Esophagus mucosa (tissue), 1 donor: ENCODE results near the gene PSMG1. TPM values are rescaled to one million over a fixed set of nuclear protein-coding genes. Genes with fewer than 3 reads are reported as not detected.
A peak's percentile ranks its signal among the peaks of the same experiment; 100 is the strongest.

Experiments
- ATAC-seq: fragments of 200-7000 bp; cut with Tn5 transposase; one replicate; pipeline ENCODE4 v1.9.1; 2020
- total RNA-seq: library from RNA; stranded (reverse); gene quantifications from one replicate; pipeline ENCODE4 v1.2.4, GENCODE V29; 2023
- donor health status: DM: yes; HTN: yes; CAD: no.

Gene PSMG1
- total RNA-seq, 1 donor from 2014 or later: 55.9 TPM

DNA sequence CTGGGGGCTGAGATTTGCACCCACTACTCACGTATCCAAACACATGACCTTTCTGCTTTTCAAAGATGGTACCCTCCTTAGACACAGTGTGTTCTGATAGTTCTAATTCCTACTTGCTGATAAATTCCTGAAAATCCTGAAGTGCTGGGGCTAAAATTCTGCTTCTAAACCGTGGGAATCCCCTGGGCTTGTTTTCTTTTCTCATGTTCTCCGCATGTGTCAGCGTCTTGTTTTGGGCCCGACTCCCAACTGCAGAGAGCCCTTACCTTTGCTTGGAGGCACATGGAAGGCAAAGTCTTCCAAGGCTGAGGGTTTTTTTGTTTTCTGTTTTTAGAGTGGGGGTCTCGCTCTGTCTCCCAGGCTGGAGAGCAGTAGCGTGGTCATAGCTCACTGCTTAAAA lies 27.2 kb downstream of the PSMG1 start:
- no peak for ATAC-seq

DNA sequence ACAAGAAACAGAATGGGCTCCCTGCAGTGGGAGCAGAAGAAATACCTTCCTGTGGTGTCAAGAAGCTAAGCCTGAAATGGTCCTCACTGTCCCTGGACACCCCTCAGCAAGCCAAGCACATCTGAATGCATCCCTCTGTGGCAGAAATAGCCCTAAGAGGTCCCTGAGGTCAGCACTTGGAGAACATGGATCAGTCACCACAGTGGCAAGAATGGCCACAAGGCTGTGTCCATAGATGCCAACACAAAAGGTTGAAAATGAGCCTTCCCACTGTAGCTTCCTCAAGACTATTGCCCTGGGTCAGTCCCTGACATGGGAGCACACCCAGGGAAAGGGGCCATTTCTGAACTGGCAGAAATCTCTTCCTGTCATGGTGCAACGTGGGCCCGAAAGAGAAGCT lies 27.7 kb downstream of the PSMG1 start:
- no peak for ATAC-seq

GRCh38 chr21:39153842-39154241 lies 29.4 kb downstream of the PSMG1 start:
- peak; percentile 77 for ATAC-seq

GRCh38 chr21:39153373-39153772 lies 29.9 kb downstream of the PSMG1 start:
- ATAC-seq: peak; percentile 63

GRCh38 chr21:39152271-39152670 lies 31.0 kb downstream of the PSMG1 start:
- no peak for ATAC-seq

GRCh38 chr21:39150877-39151276 lies 32.4 kb downstream of the PSMG1 start:
- no peak for ATAC-seq

DNA sequence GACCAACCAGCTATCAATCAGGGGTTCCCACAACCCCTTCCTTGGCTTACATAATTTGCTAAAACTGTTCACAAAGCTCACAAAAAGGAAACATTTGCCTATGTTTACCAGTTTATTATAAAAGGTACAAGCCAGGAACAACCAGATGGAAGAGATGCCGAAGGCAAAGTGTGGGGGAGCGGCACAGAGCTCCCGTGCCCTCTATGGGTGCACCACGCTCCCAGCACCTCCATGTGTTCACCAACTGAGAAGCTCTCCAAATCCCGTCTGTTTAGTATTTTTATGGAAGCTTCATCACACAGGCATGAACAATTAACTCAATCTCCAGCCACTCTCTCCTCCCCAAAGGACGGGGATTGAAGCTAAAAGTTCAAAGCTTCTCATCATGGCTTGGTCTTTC lies 32.9 kb downstream of the PSMG1 start:
- no peak for ATAC-seq

DNA sequence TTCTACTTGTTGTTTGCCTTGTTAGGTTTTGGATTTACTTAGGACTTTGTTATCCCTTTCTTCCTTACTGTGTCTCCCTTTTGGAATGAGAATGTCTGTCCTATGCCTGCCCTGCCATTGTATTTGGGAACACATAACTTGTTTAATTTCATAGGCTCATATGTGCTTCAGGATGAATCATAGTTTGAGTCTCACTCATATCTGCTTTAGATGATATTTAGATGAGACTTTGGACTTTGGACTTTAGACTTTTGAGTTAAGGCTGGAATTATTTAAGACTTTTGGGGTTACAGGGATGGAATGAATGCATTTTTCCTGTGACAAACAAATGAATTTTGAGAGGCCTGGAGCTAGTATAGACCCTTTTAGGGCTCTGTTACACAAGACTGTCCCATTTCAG lies 33.4 kb downstream of the PSMG1 start:
- ATAC-seq: no peak

DNA sequence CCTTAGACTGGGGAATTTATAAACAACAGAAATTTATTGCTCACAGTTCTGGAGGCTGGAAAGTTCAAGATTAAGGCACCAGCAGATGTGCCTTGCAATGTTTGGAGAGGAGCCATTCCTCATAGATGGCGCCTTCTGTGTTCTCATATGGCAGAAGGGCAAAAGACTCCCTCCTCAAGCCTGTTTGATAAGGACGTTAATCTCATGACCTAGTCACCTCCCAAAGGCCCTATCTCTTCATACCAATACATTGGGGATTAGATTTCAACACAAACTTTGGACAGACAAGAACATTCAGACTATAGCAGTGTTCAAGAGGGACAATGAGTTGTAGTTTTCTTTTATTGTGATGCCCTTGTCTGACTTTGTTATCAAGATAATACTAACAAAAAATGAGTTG lies 34.3 kb downstream of the PSMG1 start:
- ATAC-seq: no peak

DNA sequence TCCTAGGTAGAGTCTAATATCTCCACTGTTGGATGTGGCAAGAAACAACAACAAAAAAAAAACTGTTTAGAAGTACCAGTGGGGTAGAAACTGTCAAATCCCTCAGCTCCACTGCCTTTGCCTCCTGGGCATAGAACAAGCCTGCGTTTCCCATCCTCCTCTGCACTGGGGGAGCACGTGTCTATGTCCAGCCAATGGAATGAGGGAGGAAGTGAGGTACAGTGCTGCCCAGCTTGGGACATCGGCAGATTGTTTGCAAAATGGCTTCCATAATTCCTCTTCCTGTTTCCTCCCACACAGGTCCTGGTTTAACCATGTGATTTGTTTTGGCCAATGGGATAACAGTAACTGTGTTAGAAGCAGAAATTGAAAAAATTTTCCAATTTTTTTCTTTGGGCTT lies 39.1 kb downstream of the PSMG1 start:
- no peak for ATAC-seq

DNA sequence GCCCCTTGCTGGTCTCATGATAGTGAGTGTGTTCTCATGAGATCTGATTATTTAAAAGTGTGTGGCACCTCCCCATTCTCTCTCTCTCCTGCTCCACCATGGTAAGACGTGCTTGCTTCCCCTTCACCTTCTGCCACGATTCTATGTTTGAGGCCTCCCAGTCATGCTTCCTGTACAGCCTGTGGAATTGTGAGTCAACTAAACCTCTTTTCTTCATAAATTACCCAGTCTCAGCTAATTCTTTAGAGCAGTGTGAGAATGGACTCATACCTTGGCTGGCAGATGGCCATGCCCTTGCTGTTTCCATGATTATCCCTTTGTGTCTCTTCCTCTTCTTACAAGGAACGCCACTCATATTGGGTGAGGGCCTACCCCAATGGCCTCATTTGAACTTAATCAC lies 40.3 kb downstream of the PSMG1 start:
- no peak for ATAC-seq

GRCh38 chr21:39141502-39141901 lies 41.7 kb downstream of the PSMG1 start:
- no peak for ATAC-seq

DNA sequence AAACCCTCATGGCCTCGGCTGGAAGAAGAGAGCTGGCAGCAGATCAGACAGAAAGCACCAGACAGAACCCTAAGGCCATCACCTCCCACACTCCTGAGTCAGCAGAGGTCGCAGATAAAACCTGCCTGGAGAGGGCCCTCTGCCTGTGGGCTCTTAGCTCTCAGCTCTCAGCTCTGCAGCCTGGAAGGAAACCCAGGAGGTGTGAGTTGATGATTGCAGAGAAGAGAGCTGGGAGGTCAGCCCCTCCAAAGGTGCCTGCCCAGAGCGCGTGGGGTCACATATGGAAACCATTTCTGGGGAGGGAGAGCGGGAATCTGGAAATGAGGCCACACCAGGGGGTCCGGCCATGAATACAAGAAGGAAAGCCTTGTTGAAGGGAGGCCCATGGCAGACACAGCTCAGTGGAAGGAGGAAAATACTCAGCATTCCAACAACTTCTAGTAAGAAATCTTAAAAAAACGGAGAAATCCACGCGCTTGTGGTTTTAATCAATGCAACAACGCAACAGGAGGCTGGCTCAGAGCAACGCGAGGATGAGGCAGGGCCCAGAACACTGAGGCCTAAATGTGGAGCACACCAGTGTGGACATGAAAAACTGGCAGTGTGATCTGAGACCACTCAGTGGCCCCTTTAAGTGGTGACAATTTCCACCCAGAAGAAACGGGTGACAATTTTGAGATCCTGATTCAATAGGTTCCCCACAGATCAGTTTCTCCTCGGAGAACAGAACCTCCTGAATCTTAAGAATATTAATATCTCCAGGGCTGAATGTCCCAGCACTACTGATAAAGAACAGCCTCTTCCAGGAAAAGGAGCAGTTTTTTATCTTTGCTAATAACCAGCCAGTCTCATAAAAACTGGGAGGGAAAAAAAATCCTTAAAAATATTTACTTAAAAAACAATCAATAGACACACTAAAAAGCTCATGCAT lies 45.7 kb downstream of the PSMG1 start:
- peak; percentile 39 for ATAC-seq

- peak; percentile 40 for ATAC-seq
Observed at GRCh38 chr21:39136711-39137110, 46.5 kb downstream of the PSMG1 start.

- ATAC-seq: peak; percentile 76
Observed at GRCh38 chr21:39136138-39136537, 47.1 kb downstream of the PSMG1 start.

GRCh38 chr21:39134288-39134810 lies 48.9 kb downstream of the PSMG1 start:
- no peak for ATAC-seq

DNA sequence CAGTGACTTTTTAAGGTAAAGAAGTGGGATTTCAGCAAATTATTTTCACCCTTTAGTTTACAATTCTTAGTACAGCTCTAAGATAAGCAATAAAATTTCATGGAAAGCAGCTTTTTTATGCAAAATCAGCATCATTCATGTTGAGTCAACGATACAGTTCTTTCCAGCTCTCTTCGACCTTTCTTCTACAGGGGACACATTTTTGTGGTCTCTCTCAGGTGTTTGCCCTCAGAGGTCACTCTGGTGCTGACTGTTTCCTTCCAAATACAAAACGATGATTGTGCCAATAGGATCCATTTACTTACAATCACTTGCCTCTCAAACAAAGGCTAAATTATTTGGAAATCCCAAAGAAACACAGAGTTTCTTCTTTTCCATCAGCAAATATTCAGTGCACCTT lies 51.0 kb downstream of the PSMG1 start:
- no peak for ATAC-seq

DNA sequence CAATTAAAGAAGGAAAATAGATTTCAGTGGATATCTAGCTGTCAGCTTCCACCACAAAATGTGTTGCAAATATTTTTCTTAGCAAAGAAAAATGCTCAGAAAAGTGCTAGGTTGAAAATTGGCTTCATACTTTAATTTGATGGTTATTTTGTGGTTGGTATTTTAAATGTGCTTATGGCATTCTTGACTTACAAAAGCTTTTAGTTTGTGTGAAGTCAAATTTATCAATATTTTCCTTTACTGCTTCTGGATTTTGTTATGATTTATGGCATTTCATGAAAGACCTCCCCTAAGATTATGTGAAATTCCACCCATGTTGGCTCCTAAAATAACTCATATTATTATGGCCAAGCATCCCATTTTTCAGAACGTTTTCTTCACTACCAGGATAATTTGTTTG lies 51.5 kb downstream of the PSMG1 start:
- no peak for ATAC-seq

GRCh38 chr21:39127506-39127905 lies 55.7 kb downstream of the PSMG1 start:
- no peak for ATAC-seq

- no peak for ATAC-seq
Observed at GRCh38 chr21:39126486-39126806, 56.8 kb downstream of the PSMG1 start.

GRCh38 chr21:39125752-39126485 lies 57.3 kb downstream of the PSMG1 start:
- ATAC-seq: peak; percentile 84
